Measurements from ENCODE around the gene AKR1D1. TPM values are rescaled to one million over a fixed set of nuclear protein-coding genes. Genes with fewer than 3 reads are reported as not detected.

AKR1D1 gene
- total RNA-seq, 2 experiments from 2014 or later = not detected

DNA sequence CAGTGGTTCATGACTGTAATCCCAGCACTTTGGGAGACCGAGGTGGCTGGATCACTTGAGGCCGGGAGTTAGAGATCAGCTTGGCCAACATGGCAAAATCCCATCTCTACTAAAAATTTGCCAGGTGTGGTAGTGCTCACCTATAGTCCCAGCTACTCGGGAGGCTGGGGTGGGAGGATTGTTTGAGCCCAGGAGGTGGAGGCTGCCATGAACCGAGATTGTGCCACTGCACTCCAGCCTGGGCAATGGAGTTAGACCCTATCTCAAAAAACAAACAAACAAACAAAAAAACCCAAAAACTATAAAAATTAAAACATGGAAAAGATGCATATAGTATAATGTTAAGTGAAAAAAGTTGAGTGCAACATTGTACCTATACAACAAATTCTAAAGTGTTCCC lies 81.4 kb downstream of the AKR1D1 start:
- intact Hi-C loops (cut with micrococcal nuclease; ENCODE audit: unreplicated experiment) = no loop called here
- H3K4me2 ChIP-seq (ENCODE audit: low read length) = no peak overlapping the region
- H4K20me1 ChIP-seq (ENCODE audit: insufficient read depth, low read length) = no peaks in the 10 kb centered on the region
- CTCF ChIA-PET (ENCODE audit: unreplicated experiment) = no interaction called here
- BruUV-seq (replicated peaks) = no TSS peak
- no peak for TF ChIP-seq EZH2phosphoT487 (IDR thresholded peaks at IDR 0.05; ENCODE audit: borderline replicate concordance, low read depth, low read length)
- TF ChIP-seq, protein P1, sequence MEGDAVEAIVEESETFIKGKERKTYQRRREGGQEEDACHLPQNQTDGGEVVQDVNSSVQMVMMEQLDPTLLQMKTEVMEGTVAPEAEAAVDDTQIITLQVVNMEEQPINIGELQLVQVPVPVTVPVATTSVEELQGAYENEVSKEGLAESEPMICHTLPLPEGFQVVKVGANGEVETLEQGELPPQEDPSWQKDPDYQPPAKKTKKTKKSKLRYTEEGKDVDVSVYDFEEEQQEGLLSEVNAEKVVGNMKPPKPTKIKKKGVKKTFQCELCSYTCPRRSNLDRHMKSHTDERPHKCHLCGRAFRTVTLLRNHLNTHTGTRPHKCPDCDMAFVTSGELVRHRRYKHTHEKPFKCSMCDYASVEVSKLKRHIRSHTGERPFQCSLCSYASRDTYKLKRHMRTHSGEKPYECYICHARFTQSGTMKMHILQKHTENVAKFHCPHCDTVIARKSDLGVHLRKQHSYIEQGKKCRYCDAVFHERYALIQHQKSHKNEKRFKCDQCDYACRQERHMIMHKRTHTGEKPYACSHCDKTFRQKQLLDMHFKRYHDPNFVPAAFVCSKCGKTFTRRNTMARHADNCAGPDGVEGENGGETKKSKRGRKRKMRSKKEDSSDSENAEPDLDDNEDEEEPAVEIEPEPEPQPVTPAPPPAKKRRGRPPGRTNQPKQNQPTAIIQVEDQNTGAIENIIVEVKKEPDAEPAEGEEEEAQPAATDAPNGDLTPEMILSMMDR (conservative IDR thresholded peaks at IDR 0.05; ENCODE audit: low read length) = no peak
- no peak overlapping the region for H3K27ac ChIP-seq (ENCODE audit: low read depth, low read length, poor library complexity, severe bottlenecking)
- POLR2A ChIA-PET = interaction anchor here (0.6 kb wide), 1 partner anchor 491 kb away, joined by 4 read pairs; no protein-coding TSS in a partner anchor
- no peaks in the 10 kb centered on the region for H3K9me2 ChIP-seq (ENCODE audit: insufficient read depth, low read length)
- no peak for DNase-seq (ENCODE audit: low spot score)
- H3K79me2 ChIP-seq (ENCODE audit: insufficient read depth, low read depth, low read length) = no peaks in the 10 kb centered on the region
- H2AFZ ChIP-seq (ENCODE audit: low read length) = no peak overlapping the region
- H3K9me3 ChIP-seq (ENCODE audit: low read length) = no peaks in the 10 kb centered on the region
- H3K4me1 ChIP-seq (ENCODE audit: insufficient read depth, low read length, poor library complexity, severe bottlenecking) = no peaks in the 10 kb centered on the region
- H3K36me3 ChIP-seq (ENCODE audit: insufficient read depth, low read length) = no peaks in the 10 kb centered on the region
- H3K4me3 ChIP-seq (ENCODE audit: low read depth, low read length, poor library complexity, severe bottlenecking) = no peak overlapping the region

DNA sequence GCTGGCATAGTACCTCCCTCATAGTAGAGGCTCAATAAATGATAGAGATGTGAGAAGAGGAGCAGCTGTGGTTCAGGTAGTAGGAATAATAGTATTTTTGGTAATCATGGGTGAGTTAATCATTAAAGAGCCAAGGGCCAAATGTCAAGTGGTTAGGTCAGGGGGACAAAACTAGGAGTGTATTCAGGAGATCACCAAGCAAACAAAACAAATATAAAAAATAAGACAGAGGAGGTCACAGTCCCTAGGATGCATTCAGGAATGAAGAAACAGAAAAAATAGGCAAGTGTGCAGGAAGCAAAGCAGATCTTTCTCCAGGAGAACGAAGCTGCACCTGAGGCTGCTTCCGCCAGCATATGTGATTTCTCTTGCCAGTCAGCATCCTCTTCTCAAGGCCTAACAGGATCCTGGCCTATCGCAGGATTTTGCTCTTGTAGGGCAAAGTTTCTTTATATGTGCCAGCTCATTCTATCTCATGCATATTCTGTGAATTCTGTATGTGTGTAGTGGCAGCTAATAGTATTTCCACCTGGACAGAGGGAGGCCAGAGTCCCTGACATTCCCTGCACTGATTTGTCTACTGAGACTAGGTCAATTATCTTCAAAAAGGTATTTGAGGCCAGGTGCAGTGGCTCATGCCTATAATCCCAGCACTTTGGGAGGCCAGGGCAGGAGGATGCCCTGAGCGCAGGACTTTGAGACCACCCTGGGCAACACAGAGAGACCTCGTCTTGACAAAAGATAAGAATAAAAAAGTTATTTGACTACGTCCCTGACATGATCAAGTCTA lies 82.7 kb downstream of the AKR1D1 start:
- H3K9me2 ChIP-seq (ENCODE audit: insufficient read depth, low read length) = no peaks in the 10 kb centered on the region
- intact Hi-C loops (cut with micrococcal nuclease; ENCODE audit: unreplicated experiment) = no loop called here
- ChIA-PET POLR2A (no interaction called here), CTCF (ENCODE audit: unreplicated experiment) (no interaction called here)
- H4K20me1 ChIP-seq (ENCODE audit: insufficient read depth, low read length) = no peaks in the 10 kb centered on the region
- no peaks in the 10 kb centered on the region for H3K4me1 ChIP-seq (ENCODE audit: insufficient read depth, low read length, poor library complexity, severe bottlenecking)
- no peak overlapping the region for H2AFZ ChIP-seq (ENCODE audit: low read length)
- H3K9me3 ChIP-seq (ENCODE audit: low read length) = no peaks in the 10 kb centered on the region
- H3K79me2 ChIP-seq (ENCODE audit: insufficient read depth, low read depth, low read length) = no peaks in the 10 kb centered on the region
- DNase-seq (ENCODE audit: low spot score) = no peak
- H3K27ac ChIP-seq (ENCODE audit: low read depth, low read length, poor library complexity, severe bottlenecking) = no peak overlapping the region
- H3K36me3 ChIP-seq (ENCODE audit: insufficient read depth, low read length) = no peaks in the 10 kb centered on the region
- TF ChIP-seq, protein P1 (conservative IDR thresholded peaks at IDR 0.05; ENCODE audit: low read length) = no peak
- TF ChIP-seq EZH2phosphoT487 (IDR thresholded peaks at IDR 0.05; ENCODE audit: borderline replicate concordance, low read depth, low read length) = no peak
- H3K4me3 ChIP-seq (ENCODE audit: low read depth, low read length, poor library complexity, severe bottlenecking) = no peak overlapping the region
- BruUV-seq (replicated peaks) = no TSS peak
- H3K4me2 ChIP-seq (ENCODE audit: low read length) = no peak overlapping the region

- intact Hi-C loops (cut with micrococcal nuclease; ENCODE audit: unreplicated experiment) = loop anchor here (1.0 kb wide), 1 partner anchor 577 kb away; no protein-coding TSS in a partner anchor
- H3K9me3 ChIP-seq (ENCODE audit: low read length) = no peaks in the 10 kb centered on the region
- peak overlapping the region; percentile 33; the same call in 1 of the 2 replicates for H3K4me2 ChIP-seq (ENCODE audit: low read length)
- H3K4me1 ChIP-seq (ENCODE audit: insufficient read depth, low read length, poor library complexity, severe bottlenecking) = no peaks in the 10 kb centered on the region
- no peaks in the 10 kb centered on the region for H3K9me2 ChIP-seq (ENCODE audit: insufficient read depth, low read length)
- peak overlapping the region; percentile 73 for H2AFZ ChIP-seq (ENCODE audit: low read length)
- CTCF ChIA-PET (ENCODE audit: unreplicated experiment) = interaction anchor here (1.0 to 2.1 kb wide), 2 partner anchors 12 to 577 kb away, joined by 3 to 14 read pairs; no protein-coding TSS in a partner anchor
- peak; percentile 93 for DNase-seq (ENCODE audit: low spot score)
- POLR2A ChIA-PET = interaction anchor here (0.7 kb wide), 1 partner anchor 10 kb away, joined by 3 read pairs; no protein-coding TSS in a partner anchor
- H3K36me3 ChIP-seq (ENCODE audit: insufficient read depth, low read length) = no peaks in the 10 kb centered on the region
- H3K27ac ChIP-seq (ENCODE audit: low read depth, low read length, poor library complexity, severe bottlenecking) = no peak overlapping the region
- no peak overlapping the region for H3K4me3 ChIP-seq (ENCODE audit: low read depth, low read length, poor library complexity, severe bottlenecking)
- BruUV-seq (replicated peaks) = no TSS peak
- TF ChIP-seq, protein P1 (conservative IDR thresholded peaks at IDR 0.05; ENCODE audit: low read length) = peak; percentile 79
- no peak for TF ChIP-seq EZH2phosphoT487 (IDR thresholded peaks at IDR 0.05; ENCODE audit: borderline replicate concordance, low read depth, low read length)
- no peaks in the 10 kb centered on the region for H3K79me2 ChIP-seq (ENCODE audit: insufficient read depth, low read depth, low read length)
- H4K20me1 ChIP-seq (ENCODE audit: insufficient read depth, low read length) = no peaks in the 10 kb centered on the region
Measured at GRCh38 chr7:138161600-138162081, 85.4 kb downstream of the AKR1D1 start.
